ENCODE data around the gene GPR176. TPM values are rescaled to one million over a fixed set of nuclear protein-coding genes. Genes with fewer than 3 reads are reported as not detected.

Gene GPR176
- polyA plus RNA-seq, 1 of the 3 experiments (the other 2 are of a cell fraction) = 21.9 TPM

DNA sequence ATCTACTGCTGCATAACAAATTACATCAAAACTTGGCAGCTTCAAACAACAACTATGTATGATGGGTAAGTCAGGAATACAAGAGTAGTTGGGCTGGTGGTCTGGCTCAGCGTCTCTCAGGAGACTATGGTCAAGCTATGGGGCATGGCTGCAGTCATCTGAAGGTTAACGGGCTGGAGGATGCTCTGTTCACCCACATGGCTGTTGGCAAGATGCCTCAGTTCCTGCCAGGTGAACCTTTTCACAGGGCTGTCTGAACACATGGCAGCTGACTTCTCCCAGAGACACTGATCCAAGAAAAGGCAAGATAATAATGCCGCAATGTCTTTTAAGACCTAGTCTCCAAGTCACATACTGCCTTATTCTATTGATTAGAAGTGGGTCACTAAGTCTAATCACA is 63.7 kb downstream of the GPR176 start:
- Histone ChIP-seq H3K4me2 (no peak overlapping the region), H3K36me3 (replicated peaks in 1 of 2; ENCODE audit: control insufficient read depth in 1 of 2, insufficient read depth in 2 of 2, low read length in 1 of 2) (peaks cover 0 to 7% of the 10 kb centered on the region in 2 experiments), H3K27ac (ENCODE audit: low read depth in 2 of 2, low read length in 1 of 2) (no peak overlapping the region), H3K4me3 (ENCODE audit: low read depth in 2 of 2, low read length in 1 of 2) (no peak overlapping the region), H3F3A (replicated peaks; ENCODE audit: insufficient read depth) (peaks cover 13% of the 10 kb centered on the region), H3K9ac (no peak overlapping the region), H4K20me1 (ENCODE audit: insufficient read depth) (peaks cover 3% of the 10 kb centered on the region; the same call in 1 of the 2 replicates), H2AFZ (ENCODE audit: low read depth) (no peak overlapping the region), H3K79me2 (ENCODE audit: insufficient read depth) (peaks cover 98% of the 10 kb centered on the region), H3K9me2 (no peaks in the 10 kb centered on the region), H3K9me3 (no peaks in the 10 kb centered on the region), H3K27me3 (ENCODE audit: insufficient read depth) (no peaks in the 10 kb centered on the region), H3K4me1 (ENCODE audit: control insufficient read depth in 1 of 2, insufficient read depth in 2 of 2, low read depth in 1 of 2, low read length in 1 of 2) (peaks cover 0 to 3% of the 10 kb centered on the region in 2 experiments; a peak in 1 of 4 replicates)
- CTCF ChIA-PET = interaction anchor here (1.3 kb wide), 1 partner anchor 18 kb away, joined by 3 read pairs; no protein-coding TSS in a partner anchor
- DNase-seq = no peak
- POLR2A ChIA-PET = no interaction called here
- no peak for TF ChIP-seq EZH2phosphoT487 (IDR thresholded peaks at IDR 0.05; ENCODE audit: borderline replicate concordance, low read depth)
- TF ChIP-seq RFX5 (IDR thresholded peaks at IDR 0.05; ENCODE audit: low read length) = no peak
- no peak for TF ChIP-seq IRF3 (IDR thresholded peaks at IDR 0.05; ENCODE audit: low read depth, low read length)
- TF ChIP-seq NRF1 (IDR thresholded peaks at IDR 0.05; ENCODE audit: low read depth, low read length) = no peak
- no peak for TF ChIP-seq TAF1 (IDR thresholded peaks at IDR 0.05; ENCODE audit: borderline replicate concordance, low read depth, low read length)
- no peak for TF ChIP-seq MEF2A (IDR thresholded peaks at IDR 0.05; ENCODE audit: borderline replicate concordance, low read depth)
- TF ChIP-seq, protein P1, sequence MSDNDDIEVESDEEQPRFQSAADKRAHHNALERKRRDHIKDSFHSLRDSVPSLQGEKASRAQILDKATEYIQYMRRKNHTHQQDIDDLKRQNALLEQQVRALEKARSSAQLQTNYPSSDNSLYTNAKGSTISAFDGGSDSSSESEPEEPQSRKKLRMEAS (IDR thresholded peaks at IDR 0.05; ENCODE audit: low read depth) = no peak
- TF ChIP-seq FOSL2 (IDR thresholded peaks at IDR 0.05; ENCODE audit: borderline replicate concordance, low read depth) = no peak
- WGBS (ENCODE audit: low lambda C conversion rate) = 93% methylated on average over 2 of the region's 3 CpGs

DNA sequence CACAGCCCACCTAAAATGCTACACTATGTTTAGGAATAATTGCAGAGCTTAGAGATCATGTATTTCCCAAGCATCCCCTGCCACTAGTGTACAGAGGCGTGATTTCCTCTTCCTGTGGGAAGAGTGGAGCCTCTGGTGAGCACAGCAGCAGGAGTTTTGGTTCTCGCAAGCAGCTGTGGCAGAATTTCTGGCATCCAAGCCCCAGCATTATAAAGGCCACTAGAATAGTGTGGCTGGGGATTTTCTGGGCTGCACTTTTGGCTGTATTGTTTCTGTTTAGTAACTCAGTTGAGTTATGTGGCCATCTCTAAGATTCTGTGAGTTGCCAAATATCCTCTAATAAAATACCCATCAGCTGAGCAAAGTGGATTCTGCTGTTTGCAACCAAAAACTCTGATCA is 64.7 kb downstream of the GPR176 start:
- H2AFZ ChIP-seq (ENCODE audit: low read depth) = no peak overlapping the region
- peaks cover 98% of the 10 kb centered on the region for H3K79me2 ChIP-seq (ENCODE audit: insufficient read depth)
- ChIA-PET POLR2A (no interaction called here), CTCF (no interaction called here)
- H3K27me3 ChIP-seq (ENCODE audit: insufficient read depth) = no peaks in the 10 kb centered on the region
- no peak overlapping the region for H3K4me2 ChIP-seq
- peaks cover 0 to 7% of the 10 kb centered on the region in 2 experiments for H3K36me3 ChIP-seq (replicated peaks in 1 of 2; ENCODE audit: control insufficient read depth in 1 of 2, insufficient read depth in 2 of 2, low read length in 1 of 2)
- H3K4me1 ChIP-seq (ENCODE audit: control insufficient read depth in 1 of 2, insufficient read depth in 2 of 2, low read depth in 1 of 2, low read length in 1 of 2) = peaks cover 0 to 3% of the 10 kb centered on the region in 2 experiments; a peak in 1 of 4 replicates
- TF ChIP-seq CHD2 (IDR thresholded peaks at IDR 0.05; ENCODE audit: low read length, partially characterized antibody) = no peak
- TF ChIP-seq YY1 (IDR thresholded peaks at IDR 0.05; ENCODE audit: low read depth) = no peak
- TF ChIP-seq, protein P2, sequence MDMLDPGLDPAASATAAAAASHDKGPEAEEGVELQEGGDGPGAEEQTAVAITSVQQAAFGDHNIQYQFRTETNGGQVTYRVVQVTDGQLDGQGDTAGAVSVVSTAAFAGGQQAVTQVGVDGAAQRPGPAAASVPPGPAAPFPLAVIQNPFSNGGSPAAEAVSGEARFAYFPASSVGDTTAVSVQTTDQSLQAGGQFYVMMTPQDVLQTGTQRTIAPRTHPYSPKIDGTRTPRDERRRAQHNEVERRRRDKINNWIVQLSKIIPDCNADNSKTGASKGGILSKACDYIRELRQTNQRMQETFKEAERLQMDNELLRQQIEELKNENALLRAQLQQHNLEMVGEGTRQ (IDR thresholded peaks at IDR 0.05; ENCODE audit: borderline replicate concordance, low read depth, low read length) = no peak
- TF ChIP-seq, protein P3, sequence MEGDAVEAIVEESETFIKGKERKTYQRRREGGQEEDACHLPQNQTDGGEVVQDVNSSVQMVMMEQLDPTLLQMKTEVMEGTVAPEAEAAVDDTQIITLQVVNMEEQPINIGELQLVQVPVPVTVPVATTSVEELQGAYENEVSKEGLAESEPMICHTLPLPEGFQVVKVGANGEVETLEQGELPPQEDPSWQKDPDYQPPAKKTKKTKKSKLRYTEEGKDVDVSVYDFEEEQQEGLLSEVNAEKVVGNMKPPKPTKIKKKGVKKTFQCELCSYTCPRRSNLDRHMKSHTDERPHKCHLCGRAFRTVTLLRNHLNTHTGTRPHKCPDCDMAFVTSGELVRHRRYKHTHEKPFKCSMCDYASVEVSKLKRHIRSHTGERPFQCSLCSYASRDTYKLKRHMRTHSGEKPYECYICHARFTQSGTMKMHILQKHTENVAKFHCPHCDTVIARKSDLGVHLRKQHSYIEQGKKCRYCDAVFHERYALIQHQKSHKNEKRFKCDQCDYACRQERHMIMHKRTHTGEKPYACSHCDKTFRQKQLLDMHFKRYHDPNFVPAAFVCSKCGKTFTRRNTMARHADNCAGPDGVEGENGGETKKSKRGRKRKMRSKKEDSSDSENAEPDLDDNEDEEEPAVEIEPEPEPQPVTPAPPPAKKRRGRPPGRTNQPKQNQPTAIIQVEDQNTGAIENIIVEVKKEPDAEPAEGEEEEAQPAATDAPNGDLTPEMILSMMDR (IDR thresholded peaks at IDR 0.05) = no peak
- no peak for TF ChIP-seq RXRA (IDR thresholded peaks at IDR 0.05; ENCODE audit: borderline replicate concordance, low read depth)
- no peak for TF ChIP-seq SMC3 (IDR thresholded peaks at IDR 0.05; ENCODE audit: low read depth, low read length)
- TF ChIP-seq EP300 (IDR thresholded peaks at IDR 0.05; ENCODE audit: borderline replicate concordance in 1 of 2, low read depth in 1 of 2, low read length in 1 of 2) = no peak
- TF ChIP-seq MEF2A (IDR thresholded peaks at IDR 0.05; ENCODE audit: borderline replicate concordance, low read depth) = no peak
- no peak for TF ChIP-seq MXI1 (IDR thresholded peaks at IDR 0.05; ENCODE audit: low read depth, low read length)
- no peak for TF ChIP-seq FOXJ3 (CRISPR knock-in tag; IDR thresholded peaks at IDR 0.05)
- TF ChIP-seq ELF1 (IDR thresholded peaks at IDR 0.05) = no peak
- TF ChIP-seq RAD21 (IDR thresholded peaks at IDR 0.05; ENCODE audit: low read length) = no peak
- TF ChIP-seq IRF3 (IDR thresholded peaks at IDR 0.05; ENCODE audit: low read depth, low read length) = no peak
- TF ChIP-seq JUND (IDR thresholded peaks at IDR 0.05) = no peak
- no peak for TF ChIP-seq TCF12 (IDR thresholded peaks at IDR 0.05)
- TF ChIP-seq POLR2AphosphoS5 (IDR thresholded peaks at IDR 0.05; ENCODE audit: low read depth, low read length) = no peak
- TF ChIP-seq EZH2phosphoT487 (IDR thresholded peaks at IDR 0.05; ENCODE audit: borderline replicate concordance, low read depth) = no peak
- no peak for TF ChIP-seq GATA2 (CRISPR knock-in tag; IDR thresholded peaks at IDR 0.05)
- no peak for TF ChIP-seq GABPA (IDR thresholded peaks at IDR 0.05; ENCODE audit: low read depth)
- H3K4me3 ChIP-seq (ENCODE audit: low read depth in 2 of 2, low read length in 1 of 2) = no peak overlapping the region
- H3K9me2 ChIP-seq = no peaks in the 10 kb centered on the region
- peaks cover 14% of the 10 kb centered on the region for H3F3A ChIP-seq (replicated peaks; ENCODE audit: insufficient read depth)
- H3K9ac ChIP-seq = no peak overlapping the region
- no peaks in the 10 kb centered on the region for H3K9me3 ChIP-seq
- H4K20me1 ChIP-seq (ENCODE audit: insufficient read depth) = peaks cover 3% of the 10 kb centered on the region; the same call in 1 of the 2 replicates
- 100% methylated on average over 2 of the region's 2 CpGs for WGBS (ENCODE audit: low lambda C conversion rate)
- H3K27ac ChIP-seq (ENCODE audit: low read depth in 2 of 2, low read length in 1 of 2) = no peak overlapping the region
- DNase-seq = no peak

Measured in SK-N-SH (cell line).